ENCODE measurements around the gene MAN1A1.

GRCh38 chr6:119340796-119341487, 8.6 kb downstream of the MAN1A1 start:
- TF ChIP-seq, protein P1, sequence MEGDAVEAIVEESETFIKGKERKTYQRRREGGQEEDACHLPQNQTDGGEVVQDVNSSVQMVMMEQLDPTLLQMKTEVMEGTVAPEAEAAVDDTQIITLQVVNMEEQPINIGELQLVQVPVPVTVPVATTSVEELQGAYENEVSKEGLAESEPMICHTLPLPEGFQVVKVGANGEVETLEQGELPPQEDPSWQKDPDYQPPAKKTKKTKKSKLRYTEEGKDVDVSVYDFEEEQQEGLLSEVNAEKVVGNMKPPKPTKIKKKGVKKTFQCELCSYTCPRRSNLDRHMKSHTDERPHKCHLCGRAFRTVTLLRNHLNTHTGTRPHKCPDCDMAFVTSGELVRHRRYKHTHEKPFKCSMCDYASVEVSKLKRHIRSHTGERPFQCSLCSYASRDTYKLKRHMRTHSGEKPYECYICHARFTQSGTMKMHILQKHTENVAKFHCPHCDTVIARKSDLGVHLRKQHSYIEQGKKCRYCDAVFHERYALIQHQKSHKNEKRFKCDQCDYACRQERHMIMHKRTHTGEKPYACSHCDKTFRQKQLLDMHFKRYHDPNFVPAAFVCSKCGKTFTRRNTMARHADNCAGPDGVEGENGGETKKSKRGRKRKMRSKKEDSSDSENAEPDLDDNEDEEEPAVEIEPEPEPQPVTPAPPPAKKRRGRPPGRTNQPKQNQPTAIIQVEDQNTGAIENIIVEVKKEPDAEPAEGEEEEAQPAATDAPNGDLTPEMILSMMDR (conservative IDR thresholded peaks at IDR 0.05; ENCODE audit: low read depth, low read length): no peak
- TF ChIP-seq POLR2A (IDR thresholded peaks at IDR 0.05; ENCODE audit: low read depth, low read length) (no peak), USF2 (IDR thresholded peaks at IDR 0.05; ENCODE audit: low read depth, low read length) (no peak), RAD21 (IDR thresholded peaks at IDR 0.05; ENCODE audit: low read length) (no peak), RCOR1 (IDR thresholded peaks at IDR 0.05; ENCODE audit: insufficient replicate concordance, low read length) (no peak), CHD1 (IDR thresholded peaks at IDR 0.05; ENCODE audit: low read depth, low read length) (no peak), MAZ (IDR thresholded peaks at IDR 0.05; ENCODE audit: borderline replicate concordance, low read depth, low read length) (no peak), MAFK (IDR thresholded peaks at IDR 0.05; ENCODE audit: low read depth, low read length) (no peak)
- TF ChIP-seq, protein P2, sequence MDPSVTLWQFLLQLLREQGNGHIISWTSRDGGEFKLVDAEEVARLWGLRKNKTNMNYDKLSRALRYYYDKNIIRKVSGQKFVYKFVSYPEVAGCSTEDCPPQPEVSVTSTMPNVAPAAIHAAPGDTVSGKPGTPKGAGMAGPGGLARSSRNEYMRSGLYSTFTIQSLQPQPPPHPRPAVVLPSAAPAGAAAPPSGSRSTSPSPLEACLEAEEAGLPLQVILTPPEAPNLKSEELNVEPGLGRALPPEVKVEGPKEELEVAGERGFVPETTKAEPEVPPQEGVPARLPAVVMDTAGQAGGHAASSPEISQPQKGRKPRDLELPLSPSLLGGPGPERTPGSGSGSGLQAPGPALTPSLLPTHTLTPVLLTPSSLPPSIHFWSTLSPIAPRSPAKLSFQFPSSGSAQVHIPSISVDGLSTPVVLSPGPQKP (IDR thresholded peaks at IDR 0.05; ENCODE audit: borderline replicate concordance, low read depth, low read length): no peak
